Ovary (tissue), 9 donors: ENCODE results near the gene SECISBP2L. TPM values are rescaled to one million over a fixed set of nuclear protein-coding genes. Genes with fewer than 3 reads are reported as not detected.

Experiments used
- DNase-seq, 5 donors: peaks; one replicate each; pipeline ENCODE4 v3.0.0-alpha.2; 2019 to 2020
- H3K27ac ChIP-seq, 2 donors: fragments of 200-600 bp; one replicate each; pipeline versions ENCODE4 v1.5.1 to v1.8.0; 2019 to 2022
- H3K27me3 ChIP-seq: fragments of 200-600 bp; one replicate; pipeline ENCODE4 v1.8.0; 2022
- H3K36me3 ChIP-seq: fragments of 200-600 bp; sonication (generic); one replicate; pipeline ENCODE4 v1.5.1; 2019
- H3K4me1 ChIP-seq: one replicate; pipeline ENCODE4 v1.8.1; 2013; ENCODE audit warnings: mild to moderate bottlenecking, moderate library complexity; ENCODE audit not compliant: insufficient read depth
- H3K4me3 ChIP-seq: fragments of 200-600 bp; sonication (generic); one replicate; pipeline ENCODE4 v1.5.1; 2017
- H3K9me3 ChIP-seq, 2 donors: fragments of 200-600 bp in 1 of 2; sonication (generic) in 1 of 2; one replicate each; pipeline versions ENCODE4 v1.5.1 to v1.8.1; 2013 to 2019; ENCODE audit warnings: mild to moderate bottlenecking in 1 of 2, moderate library complexity in 1 of 2
- CTCF ChIP-seq, 3 donors: fragments of 450-650 bp in 2 of 3; fragments of 200-600 bp in 1 of 3; IDR thresholded peaks; one replicate each; pipeline versions ENCODE4 v1.5.1 to v1.8.0; 2016 to 2022; ENCODE audit warnings: antibody characterized with exemption in 3 of 3, mild to moderate bottlenecking in 1 of 3
- EP300 ChIP-seq: sonication (generic); formaldehyde crosslinking; IDR thresholded peaks from one replicate; pipeline ENCODE4 v1.6.1; 2017; ENCODE audit warnings: antibody characterized with exemption
- POLR2A ChIP-seq: fragments of 450-650 bp; IDR thresholded peaks from one replicate; pipeline ENCODE4 v1.6.1; 2017; ENCODE audit warnings: antibody characterized with exemption, mild to moderate bottlenecking, moderate library complexity
- WGBS, 3 donors: extraction: QIAGEN DNeasy Blood & Tissue Kit in 1 of 3; methylation state at CpG; one replicate each; pipeline versions ENCODE4 v1.1.5 to v1.1.7; 2013 to 2017; 5-methylcytosine and 5-hydroxymethylcytosine counted together
- intact Hi-C, 4 donors: fragments of 100-400 bp; cut with DNase I; formaldehyde crosslinking; loops; one replicate each; pipeline versions ENCODE4 v1.11.0 to v1.15.1; 2022 to 2023
- polyA plus RNA-seq, 2 donors: library from polyadenylated mRNA; stranded (reverse); fragments of 200-250 nt in 1 of 2; fragments of 350-450 nt in 1 of 2; fragmentation: Illumina TruSeq in 1 of 2; extraction: RNeasy Lipid Tissue Mini Kit (QIAGEN cat#74804) in 1 of 2; gene quantifications; one replicate each; pipeline ENCODE4 v1.2.3, GENCODE V29; 2013 to 2014
- total RNA-seq, 7 donors: library from RNA; depleted of rRNA in 2 of 7; stranded (reverse); fragments of >200 nt in 2 of 7; fragmentation: NEBNext Ultra II Directional in 3 of 7; extraction: Animal tissue kit (Norgen Biotek cat#: 25700) in 3 of 7; gene quantifications; one replicate each; pipeline versions ENCODE4 v1.1.0 to v1.2.4, GENCODE V29; 2016 to 2023
- donor health status: DM: no; HTN: no; CAD: no; lungs with moderate emphysema.
- donor health status: DM: no; HTN: no; CAD: no.
- donor health status: Bipolar disorder and iron deficiency.
- donor health status: DM: yes; HTN: yes; CAD: no.
- donor health status: DM: no; HTN: no; CAD: no.
- donor health status: DM: yes; HTN: yes; CAD: no.

Gene SECISBP2L
- total and polyA plus RNA-seq, 9 donors, result 13.1 to 47.0 (median 37.9) TPM

DNA sequence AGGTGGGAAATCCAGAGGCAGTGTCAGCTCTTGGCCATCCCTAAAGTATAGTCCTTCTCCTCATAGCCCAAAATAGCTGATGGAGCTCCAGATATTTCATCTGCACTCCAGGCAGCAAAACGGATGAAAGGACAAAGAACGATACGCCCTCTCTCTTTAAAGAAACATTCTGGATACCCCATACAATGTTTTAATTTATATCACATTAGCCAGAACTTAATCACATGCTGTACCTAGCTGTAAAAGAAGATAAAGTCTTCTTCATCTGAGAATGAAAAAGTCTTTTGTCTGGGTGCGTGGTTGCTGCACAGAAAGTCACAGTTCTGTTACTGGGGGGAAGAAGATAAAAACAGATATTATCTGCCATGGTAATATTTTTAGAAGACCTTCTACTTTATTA, 78.2 kb downstream of the SECISBP2L start:
- intact Hi-C loops, result loop anchor here in 1 of 4 donors (10.0 kb wide), 1 partner anchor 63 kb away; no protein-coding TSS in a partner anchor
- no peak for TF ChIP-seq EP300
- no peak for TF ChIP-seq CTCF (IDR thresholded peaks at IDR 0.05)
- no peak for TF ChIP-seq POLR2A
- WGBS, 3 donors, result 78 to 85% (median 79%) methylated on average over 4 of the region's 4 CpGs
- no peaks in the 10 kb centered on the region for H3K9me3 ChIP-seq
- H3K27me3 ChIP-seq, result no peaks in the 10 kb centered on the region
- no peaks in the 10 kb centered on the region for H3K4me1 ChIP-seq
- no peak overlapping the region for H3K4me3 ChIP-seq
- H3K36me3 ChIP-seq, result no peaks in the 10 kb centered on the region
- no peak overlapping the region for H3K27ac ChIP-seq
- no peak for DNase-seq

GRCh38 chr15:48967336-48967735, 78.9 kb downstream of the SECISBP2L start:
- H3K4me1 ChIP-seq, result peaks cover 2% of the 10 kb centered on the region
- H3K27me3 ChIP-seq, result no peaks in the 10 kb centered on the region
- H3K27ac ChIP-seq, result no peak overlapping the region
- H3K4me3 ChIP-seq, result no peak overlapping the region
- TF ChIP-seq POLR2A (no peak), CTCF (IDR thresholded peaks at IDR 0.05) (no peak), EP300 (no peak)
- no peaks in the 10 kb centered on the region for H3K9me3 ChIP-seq
- no peak for DNase-seq
- intact Hi-C loops, result loop anchor here in 1 of 4 donors (10.0 kb wide), 1 partner anchor 63 kb away; no protein-coding TSS in a partner anchor
- H3K36me3 ChIP-seq, result no peaks in the 10 kb centered on the region

- Histone ChIP-seq H3K27ac (no peak overlapping the region), H3K27me3 (no peaks in the 10 kb centered on the region), H3K9me3 (no peaks in the 10 kb centered on the region), H3K36me3 (no peaks in the 10 kb centered on the region), H3K4me3 (no peak overlapping the region), H3K4me1 (peaks cover 2% of the 10 kb centered on the region)
- DNase-seq, result no peak
- 68 to 74% (median 71%) methylated on average over 2 of the region's 2 CpGs for WGBS, 3 donors
- intact Hi-C loops, result loop anchor here in 1 of 4 donors (10.0 kb wide), 1 partner anchor 62 kb away; no protein-coding TSS in a partner anchor
- no peak for TF ChIP-seq POLR2A
- no peak for TF ChIP-seq EP300
- no peak for TF ChIP-seq CTCF (IDR thresholded peaks at IDR 0.05)
These were observed 79.5 kb downstream of the SECISBP2L start for GRCh38 chr15:48966595-48967301.

DNA sequence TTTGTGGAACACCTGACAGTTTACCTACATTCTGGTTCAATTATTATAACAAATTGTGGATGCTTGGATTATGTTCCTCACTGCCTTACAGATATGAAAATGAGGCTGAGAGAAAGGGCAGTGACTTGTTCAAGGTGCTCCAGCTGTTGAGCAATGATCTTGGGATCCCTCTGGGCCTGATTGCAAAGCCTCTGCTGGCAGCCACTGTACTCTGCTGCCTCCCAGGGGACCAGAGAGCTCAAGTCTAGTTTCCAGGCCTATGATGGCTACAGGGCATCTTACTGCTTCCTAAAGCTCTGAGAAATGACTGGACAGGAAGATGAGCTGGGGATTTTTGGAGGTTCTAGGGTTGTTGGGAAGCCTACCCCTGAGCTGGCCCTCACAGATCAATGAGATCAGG, 80.3 kb downstream of the SECISBP2L start:
- Histone ChIP-seq H3K36me3 (no peaks in the 10 kb centered on the region), H3K27ac (no peak overlapping the region), H3K4me1 (peaks cover 2% of the 10 kb centered on the region), H3K27me3 (no peaks in the 10 kb centered on the region), H3K4me3 (no peak overlapping the region), H3K9me3 (no peaks in the 10 kb centered on the region)
- TF ChIP-seq EP300, result no peak
- TF ChIP-seq CTCF (IDR thresholded peaks at IDR 0.05), result no peak
- TF ChIP-seq POLR2A, result no peak
- DNase-seq, result no peak
- intact Hi-C loops, result loop anchor here in 1 of 4 donors (10.0 kb wide), 1 partner anchor 61 kb away; no protein-coding TSS in a partner anchor
